GM03348 (cell line): Measurements from ENCODE around the gene BCL7C.
"Not testable (repeated sequence)": the region's sequence is repeated elsewhere in the genome, so short reads cannot be mapped to it uniquely, and the experiment has no call there.

Experiments
- DNase-seq: peaks from one replicate; pipeline ENCODE4 v3.0.0; 2012; ENCODE audit warnings: low spot score

BCL7C gene

DNA sequence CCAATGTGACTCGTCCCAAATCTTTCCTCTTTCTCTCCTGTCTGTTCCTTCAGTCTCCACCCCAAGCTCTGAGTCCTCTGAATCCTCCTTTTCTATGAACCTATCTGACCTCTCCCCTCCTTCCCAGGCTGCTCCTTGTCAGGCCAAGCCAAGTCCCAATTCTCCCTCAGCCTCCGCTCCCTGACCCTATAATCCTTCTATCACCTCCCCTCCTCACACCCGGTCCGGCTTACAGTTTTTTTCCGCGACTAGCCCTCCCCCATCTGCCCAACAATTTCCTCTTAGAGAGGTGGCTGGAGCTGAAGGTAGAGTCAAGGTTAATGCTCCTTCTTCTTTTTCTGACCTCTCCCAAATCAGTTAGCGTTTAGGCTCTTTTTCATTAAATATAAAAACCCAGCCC lies 33.1 kb downstream of the BCL7C start:
- DNase-seq = not testable (repeated sequence)

DNA sequence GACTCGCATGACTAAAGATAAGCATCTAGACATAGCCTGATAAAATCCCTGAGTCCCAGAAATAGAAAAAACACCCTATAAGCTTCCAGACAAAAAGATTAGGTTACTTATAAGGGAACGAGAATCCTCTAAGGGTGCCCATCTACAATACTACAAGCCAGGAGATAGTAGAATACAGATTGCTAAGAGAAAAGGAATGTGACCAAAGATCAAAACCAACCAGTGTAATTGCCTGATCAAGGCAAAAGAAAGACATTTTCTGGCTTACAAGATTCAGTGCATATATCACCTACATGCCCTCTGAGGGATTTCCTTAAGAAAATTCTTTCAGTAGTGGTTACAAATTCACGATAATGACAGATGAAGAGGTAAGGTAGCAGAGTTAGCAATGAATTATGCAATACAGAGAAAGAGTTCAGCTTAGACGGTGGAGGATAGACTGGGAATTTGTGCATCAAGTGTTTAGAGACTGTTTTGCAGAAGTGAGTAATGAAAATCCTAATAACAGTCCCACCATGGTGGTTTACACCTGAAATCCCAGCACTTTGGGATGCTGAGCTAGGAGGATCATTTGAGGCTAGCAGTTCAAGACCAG lies 35.0 kb downstream of the BCL7C start:
- no peak for DNase-seq

DNA sequence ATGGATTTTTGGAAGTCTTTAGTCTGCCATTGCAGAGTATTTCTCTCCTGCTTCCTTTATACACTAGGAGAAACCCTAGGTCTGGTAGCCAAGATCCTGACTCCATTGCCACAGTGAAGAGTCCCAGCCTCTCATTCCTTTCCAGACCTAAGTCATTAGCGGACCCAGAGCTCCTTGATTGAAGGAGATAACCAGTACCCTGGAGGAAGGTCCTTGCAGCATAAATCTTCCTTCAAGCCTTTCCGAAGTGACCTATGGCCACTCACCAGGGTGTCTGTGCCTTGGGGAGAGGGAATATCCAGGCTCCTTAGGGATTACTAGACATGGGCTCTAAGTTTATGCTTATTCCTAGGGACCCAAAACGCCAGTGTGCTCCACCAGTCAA lies 35.8 kb downstream of the BCL7C start:
- DNase-seq = no peak

DNA sequence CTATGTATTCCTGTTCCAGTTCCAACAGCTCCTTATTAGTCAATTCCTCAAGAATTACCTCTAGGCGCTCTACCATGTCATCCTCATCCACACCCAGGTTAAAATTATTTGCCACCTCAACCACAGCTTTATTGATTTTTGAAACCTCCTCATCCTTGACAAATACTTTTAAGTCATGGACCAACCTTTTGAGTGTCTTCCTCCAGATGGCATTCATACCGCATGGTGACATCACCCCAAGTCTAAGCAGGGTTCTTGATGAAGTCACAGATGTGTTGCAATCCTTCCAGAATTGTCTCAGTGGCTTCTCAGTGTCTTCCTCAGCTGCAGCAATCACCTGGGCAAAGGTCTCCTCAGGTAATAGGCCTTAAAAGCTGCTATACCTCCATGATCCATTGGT lies 40.1 kb downstream of the BCL7C start:
- no peak for DNase-seq

DNA sequence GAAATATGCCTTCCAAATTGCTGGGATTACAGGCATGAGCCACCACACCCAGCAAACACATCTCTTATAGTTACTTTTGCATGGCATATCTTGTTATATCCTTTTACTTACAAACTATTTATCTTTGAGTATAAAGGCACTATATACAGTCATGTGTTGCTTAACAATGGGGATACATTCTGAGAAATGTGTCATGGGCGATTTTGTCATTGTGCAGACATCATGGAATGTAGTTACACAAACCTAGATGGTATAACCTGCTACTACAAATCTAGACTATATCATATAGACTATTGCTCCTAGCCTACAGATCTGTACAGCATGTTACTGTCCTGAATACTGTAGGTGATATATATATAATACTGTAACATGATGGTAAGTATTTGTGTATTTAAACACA lies 43.6 kb downstream of the BCL7C start:
- no peak for DNase-seq

DNA sequence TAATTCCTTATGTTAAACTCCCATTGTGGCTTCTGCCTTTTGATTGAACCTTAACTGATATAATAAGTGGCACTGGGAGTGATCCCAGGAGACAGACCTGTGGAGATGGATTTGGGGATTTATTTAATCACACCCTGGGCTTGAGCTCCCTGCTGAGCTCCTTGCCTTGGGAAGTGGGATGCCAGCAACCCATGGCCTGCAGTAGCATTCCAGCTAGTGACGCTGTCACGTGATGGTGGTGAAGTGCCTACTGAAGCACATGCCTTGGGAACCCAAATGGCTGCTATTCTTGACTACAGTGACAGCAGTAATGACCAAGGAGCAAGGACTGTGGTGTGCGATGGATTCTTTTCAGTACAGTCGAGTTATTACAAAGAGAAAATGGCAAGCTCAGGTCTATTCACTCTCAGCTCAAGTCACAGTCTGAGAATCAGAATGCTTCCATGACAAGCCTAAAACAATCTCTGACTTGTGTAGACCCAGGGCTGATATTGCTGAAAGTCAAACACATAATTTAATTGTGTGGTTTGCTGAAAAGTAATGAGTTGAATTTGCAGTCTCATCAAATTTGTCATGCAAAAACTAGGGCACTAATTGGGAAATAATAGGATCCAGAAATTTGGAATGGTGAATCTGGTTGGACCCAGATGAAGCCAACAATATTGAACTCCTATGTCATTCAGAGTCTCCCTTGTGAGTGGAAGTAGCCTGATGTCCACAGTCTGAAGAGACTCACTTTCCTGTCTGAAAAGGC lies 47.1 kb downstream of the BCL7C start:
- no peak for DNase-seq

DNA sequence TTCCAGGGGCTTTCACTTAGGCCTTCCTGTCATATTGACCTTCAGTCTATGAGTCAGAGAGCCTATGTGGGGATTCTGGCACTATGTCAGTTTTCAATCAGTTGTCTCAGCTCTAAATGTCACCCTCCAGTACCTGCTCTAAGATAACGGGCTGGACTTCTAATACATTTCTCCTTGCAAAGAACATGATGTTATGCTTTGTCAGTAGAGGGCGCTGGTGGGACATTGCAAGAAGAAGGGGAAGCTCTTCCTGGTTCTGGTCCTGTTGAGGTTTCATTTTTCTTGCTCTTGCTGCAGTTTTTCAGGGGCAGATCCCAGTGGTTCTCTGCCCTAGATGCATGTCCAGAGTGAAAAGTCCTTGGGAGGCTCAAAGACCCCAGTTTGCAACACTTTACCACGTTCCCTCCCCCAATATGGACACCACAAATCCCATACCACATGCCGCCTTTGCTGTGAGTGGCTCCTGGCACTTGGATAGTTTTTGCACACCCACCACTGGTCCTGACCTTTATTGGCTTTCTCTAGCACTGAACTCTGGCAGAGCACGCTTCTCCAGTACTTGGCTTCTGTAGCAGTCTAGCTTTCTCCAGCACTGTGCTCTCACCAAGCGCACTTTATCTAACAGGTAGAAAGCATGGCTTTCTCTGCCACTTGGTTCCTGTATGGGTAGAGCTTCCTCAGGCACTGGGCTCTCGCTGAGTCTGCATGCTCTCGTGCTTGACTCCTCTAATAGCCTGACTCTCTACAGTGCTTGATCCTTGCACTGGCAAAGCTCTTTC lies 49.0 kb downstream of the BCL7C start:
- DNase-seq = peak; percentile 91

DNA sequence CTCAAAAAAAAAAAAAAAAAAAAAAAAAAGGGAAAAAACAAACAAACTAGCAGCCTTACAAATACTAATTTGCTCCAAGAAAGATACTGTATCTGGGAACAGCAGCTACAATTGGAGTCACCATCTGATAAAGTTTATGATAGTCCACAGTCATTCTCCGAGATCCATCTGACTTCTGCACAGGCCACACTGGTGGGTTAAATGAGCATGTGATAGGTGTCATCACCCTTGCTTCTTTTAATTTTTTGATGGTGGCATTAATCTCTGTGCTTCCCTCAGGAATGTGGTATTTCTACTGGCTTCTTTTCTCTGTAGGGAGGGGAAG lies 49.6 kb downstream of the BCL7C start:
- no peak for DNase-seq

DNA sequence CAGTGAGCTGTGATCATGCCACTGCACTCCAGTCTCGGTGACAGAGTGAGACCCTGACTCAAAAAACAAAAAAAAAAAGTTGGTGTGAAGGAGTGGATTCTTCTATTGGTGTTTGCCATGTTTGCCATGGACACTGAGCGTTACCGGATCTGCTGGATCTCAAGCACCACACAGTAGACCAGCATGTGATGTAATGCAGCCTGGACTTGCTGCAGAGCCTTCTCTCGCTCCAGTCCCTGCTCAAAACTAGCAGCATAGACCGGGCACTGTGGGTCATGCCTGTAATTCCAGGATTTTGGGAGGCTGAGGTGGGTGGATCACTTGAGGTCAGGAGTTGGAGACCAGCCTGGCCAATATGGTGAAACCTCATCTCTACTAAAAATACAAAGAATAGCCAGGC lies 50.4 kb downstream of the BCL7C start:
- DNase-seq = no peak

DNA sequence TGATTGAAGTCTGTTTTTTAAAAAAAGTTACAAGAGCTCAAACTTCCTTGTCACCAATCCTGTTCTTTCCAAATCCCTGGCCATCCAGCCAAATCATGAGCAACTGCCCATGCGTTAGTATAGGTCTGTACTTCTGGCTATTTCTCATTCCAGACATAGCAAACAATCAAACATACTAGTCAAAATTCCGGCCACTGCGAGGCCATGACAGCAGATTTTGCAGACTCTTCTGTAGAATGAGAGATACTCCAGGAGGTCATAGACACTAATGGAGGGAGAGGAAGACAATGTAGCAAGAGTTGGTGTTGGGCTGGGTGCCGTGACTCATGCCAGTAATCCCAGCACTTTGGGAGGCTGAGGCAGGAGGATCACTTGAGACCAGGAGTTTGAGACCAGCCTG lies 50.9 kb downstream of the BCL7C start:
- DNase-seq = no peak

DNA sequence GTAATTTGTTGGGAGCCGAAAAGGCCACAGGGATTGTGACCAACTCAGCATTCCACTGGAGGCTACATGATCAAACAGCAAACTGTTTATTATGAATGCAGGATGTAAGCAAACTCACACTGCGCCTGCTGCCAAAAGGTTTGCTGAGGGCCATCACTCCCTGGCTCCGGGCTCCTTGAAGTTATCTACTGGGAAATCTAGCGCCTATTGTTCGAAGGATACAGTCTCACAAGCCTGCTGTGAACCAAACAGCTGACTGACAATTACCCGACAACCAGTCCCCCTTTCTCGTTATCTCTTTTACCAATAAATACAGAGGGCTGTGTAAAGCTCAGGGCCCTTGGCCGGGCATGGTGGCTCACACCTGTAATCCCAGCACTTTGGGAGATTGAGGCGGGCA lies 52.5 kb downstream of the BCL7C start:
- no peak for DNase-seq

DNA sequence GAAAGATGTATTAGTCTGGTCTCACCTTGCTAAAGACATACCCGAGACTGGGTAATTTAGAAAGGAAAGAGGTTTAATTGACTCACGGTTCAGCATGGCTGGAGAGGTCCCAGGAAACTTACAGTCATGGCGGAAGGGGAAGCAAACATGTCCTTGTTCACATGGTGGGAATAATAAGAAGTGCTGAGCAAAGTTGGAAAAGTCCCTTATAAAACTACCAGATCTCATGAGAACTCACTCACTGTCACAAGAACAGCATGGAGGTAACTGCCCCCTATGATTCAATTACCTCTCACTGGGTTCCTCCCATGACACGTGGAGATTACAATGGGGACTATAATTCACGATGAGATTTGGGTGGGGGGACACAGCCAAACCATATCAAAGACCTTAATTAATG lies 53.3 kb downstream of the BCL7C start:
- DNase-seq = no peak

DNA sequence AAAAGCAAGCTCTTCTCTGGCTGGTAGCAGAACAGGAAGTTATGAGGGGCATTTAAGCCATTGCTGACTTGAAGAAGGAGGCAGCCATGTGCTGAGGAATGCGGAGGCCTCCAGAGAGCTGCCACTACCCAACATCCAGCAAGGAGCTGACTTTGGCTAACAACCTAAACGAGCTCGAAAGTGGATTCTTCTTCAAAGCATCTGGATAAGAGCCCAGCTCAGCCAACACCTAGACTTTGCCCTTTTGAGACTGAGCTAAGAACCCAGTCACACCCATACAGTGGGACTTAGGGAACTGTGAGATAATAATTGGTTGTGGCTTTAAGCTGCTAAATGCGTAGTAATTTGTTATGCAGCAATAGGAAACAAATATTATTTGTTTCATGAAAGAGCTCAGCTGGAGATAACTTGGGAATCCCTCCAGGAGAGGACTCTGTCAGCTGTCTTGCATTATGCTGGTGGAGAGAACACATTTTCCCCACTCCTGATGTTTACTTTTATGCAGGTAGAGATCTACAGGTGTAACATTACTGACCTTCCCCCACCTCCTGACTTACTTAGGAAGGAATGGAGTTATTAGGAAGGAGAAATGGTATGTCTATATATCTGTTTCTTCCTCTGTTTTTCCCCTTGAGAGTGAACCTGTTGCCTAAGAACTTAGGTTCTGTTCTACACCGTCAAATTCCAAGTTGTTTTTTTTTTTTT lies 54.2 kb downstream of the BCL7C start:
- DNase-seq = peak; percentile 26

DNA sequence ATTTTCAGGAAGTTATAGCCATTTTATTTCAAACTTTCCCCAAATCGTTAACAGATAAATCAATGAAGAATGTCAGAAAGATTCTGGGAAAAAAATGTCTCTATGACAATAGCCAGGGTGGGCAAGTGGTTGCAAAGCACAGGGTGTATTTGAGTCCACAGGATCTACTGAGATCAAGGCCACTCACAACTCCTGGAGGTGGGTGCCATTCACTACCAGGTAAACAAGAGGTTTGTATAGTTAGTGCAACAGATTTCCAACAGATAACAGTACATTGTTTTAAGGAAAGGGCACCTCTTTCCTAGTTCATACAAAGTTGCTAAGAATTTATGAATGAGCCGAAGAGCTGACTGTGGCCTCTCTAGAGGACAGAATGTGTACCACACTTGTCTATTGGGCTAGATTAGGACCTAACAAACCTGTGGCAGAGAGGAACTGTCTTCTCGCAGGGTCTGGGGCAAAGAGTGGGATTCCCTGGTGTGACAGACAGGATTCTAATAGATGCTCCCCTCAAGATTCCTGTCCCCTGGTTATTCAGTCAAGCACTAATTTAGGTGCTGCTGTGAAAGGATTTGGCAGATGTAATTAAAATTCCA lies 54.9 kb downstream of the BCL7C start:
- DNase-seq = no peak

DNA sequence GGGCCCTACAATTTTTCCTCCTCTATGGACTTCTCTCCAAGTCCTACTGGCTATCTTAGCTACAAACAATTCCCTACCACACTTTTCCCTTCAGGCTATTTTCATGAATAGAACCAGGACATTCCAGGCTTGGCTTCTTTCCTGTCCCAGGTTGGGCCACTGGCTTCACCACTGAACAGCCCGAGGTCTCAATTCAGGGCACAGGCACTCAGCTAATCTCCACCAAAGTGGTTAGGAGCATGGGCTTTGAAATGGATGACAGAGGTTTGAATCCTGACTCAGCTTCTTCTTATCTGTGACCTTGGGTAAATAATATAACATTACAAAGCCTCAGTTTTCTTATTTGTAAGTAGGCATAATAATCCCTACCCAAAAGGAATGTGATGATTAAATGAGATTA lies 56.0 kb downstream of the BCL7C start:
- no peak for DNase-seq
